Astrocyte (in vitro differentiated cells and primary cell): ENCODE measurements around the gene MUC4. TPM values are rescaled to one million over a fixed set of nuclear protein-coding genes. Genes with fewer than 3 reads are reported as not detected.

Experiments used
- DNase-seq: peaks from one replicate; pipeline ENCODE4 v3.0.0-alpha.2; 2010; ENCODE audit warnings: low read depth
- FAIRE-seq: peaks from 2 replicates; lab custom pipeline; 2011; peaks lifted over from hg19 to GRCh38; lab: Jason Lieb, UNC
- H2AFZ ChIP-seq: 2 replicates; pipeline ENCODE4 v1.6.0; 2012; ENCODE audit warnings: low read depth, low read length, inconsistent platforms
- H3K27ac ChIP-seq: 2 replicates; pipeline ENCODE4 v1.5.1; 2011; ENCODE audit warnings: low read depth, low read length, inconsistent platforms
- H3K27me3 ChIP-seq: 2 replicates; pipeline ENCODE4 v1.6.0; 2011; ENCODE audit warnings: low read length, inconsistent platforms; ENCODE audit not compliant: insufficient read depth
- H3K36me3 ChIP-seq: 2 replicates; pipeline ENCODE4 v1.5.1; 2011; ENCODE audit warnings: low read length, inconsistent platforms; ENCODE audit not compliant: insufficient read depth
- H3K4me1 ChIP-seq: 2 replicates; pipeline ENCODE4 v1.5.1; 2011; ENCODE audit warnings: low read length, inconsistent platforms; ENCODE audit not compliant: insufficient read depth
- H3K4me2 ChIP-seq: 2 replicates; pipeline ENCODE4 v1.6.0; 2012; ENCODE audit warnings: low read length, inconsistent platforms
- H3K4me3 ChIP-seq: 2 replicates; pipeline ENCODE4 v1.5.1; 2011; ENCODE audit warnings: low read depth, mild to moderate bottlenecking, low read length, inconsistent platforms; ENCODE audit not compliant: insufficient read depth
- H3K79me2 ChIP-seq: 2 replicates; pipeline ENCODE4 v1.6.0; 2012; ENCODE audit warnings: mild to moderate bottlenecking, low read length, inconsistent platforms; ENCODE audit not compliant: insufficient read depth
- H3K9ac ChIP-seq: 2 replicates; pipeline ENCODE4 v1.6.0; 2012; ENCODE audit warnings: mild to moderate bottlenecking, low read length, inconsistent platforms
- H3K9me3 ChIP-seq: 2 replicates; pipeline ENCODE4 v1.5.1; 2012; ENCODE audit warnings: low read depth, mild to moderate bottlenecking, low read length, inconsistent platforms; ENCODE audit not compliant: insufficient read depth
- H4K20me1 ChIP-seq: 2 replicates; pipeline ENCODE4 v1.6.0; 2012; ENCODE audit warnings: low read length, inconsistent platforms; ENCODE audit not compliant: insufficient read depth
- H3K27ac Mint-ChIP-seq: one replicate; pipeline ENCODE4 v1.8.0; 2021; ENCODE audit warnings: mild to moderate bottlenecking, mixed read lengths; ENCODE audit not compliant: unreplicated experiment
- H3K27me3 Mint-ChIP-seq: one replicate; pipeline ENCODE4 v1.8.0; 2021; ENCODE audit warnings: low read depth, mixed read lengths; ENCODE audit not compliant: unreplicated experiment
- H3K36me3 Mint-ChIP-seq: one replicate; pipeline ENCODE4 v1.8.0; 2021; ENCODE audit warnings: low read depth, mixed read lengths; ENCODE audit not compliant: unreplicated experiment
- H3K4me1 Mint-ChIP-seq: one replicate; pipeline ENCODE4 v1.8.0; 2021; ENCODE audit warnings: low read depth, mixed read lengths; ENCODE audit not compliant: unreplicated experiment
- H3K4me3 Mint-ChIP-seq: one replicate; pipeline ENCODE4 v1.8.0; 2021; ENCODE audit warnings: mild to moderate bottlenecking, moderate library complexity, mixed read lengths; ENCODE audit not compliant: unreplicated experiment
- H3K9me3 Mint-ChIP-seq: one replicate; pipeline ENCODE4 v1.8.0; 2021; ENCODE audit warnings: mild to moderate bottlenecking, mixed read lengths; ENCODE audit not compliant: unreplicated experiment
- CTCF ChIP-seq: IDR thresholded peaks from 2 replicates; pipeline ENCODE4 v1.5.1; 2011; ENCODE audit warnings: low read depth, mild to moderate bottlenecking, inconsistent platforms, low read length, moderate library complexity; ENCODE audit not compliant: insufficient read depth
- EZH2 ChIP-seq: IDR thresholded peaks from 2 replicates; pipeline ENCODE4 v1.6.1; 2012; ENCODE audit warnings: mild to moderate bottlenecking, low read length, inconsistent platforms; ENCODE audit not compliant: insufficient read depth
- total RNA-seq: library from RNA; stranded (reverse); gene quantifications from 2 replicates; pipeline ENCODE4 v1.2.1, GENCODE V29; 2021

Gene MUC4
- total RNA-seq, 1 donor from 2014 or later, result 0.05 TPM

DNA sequence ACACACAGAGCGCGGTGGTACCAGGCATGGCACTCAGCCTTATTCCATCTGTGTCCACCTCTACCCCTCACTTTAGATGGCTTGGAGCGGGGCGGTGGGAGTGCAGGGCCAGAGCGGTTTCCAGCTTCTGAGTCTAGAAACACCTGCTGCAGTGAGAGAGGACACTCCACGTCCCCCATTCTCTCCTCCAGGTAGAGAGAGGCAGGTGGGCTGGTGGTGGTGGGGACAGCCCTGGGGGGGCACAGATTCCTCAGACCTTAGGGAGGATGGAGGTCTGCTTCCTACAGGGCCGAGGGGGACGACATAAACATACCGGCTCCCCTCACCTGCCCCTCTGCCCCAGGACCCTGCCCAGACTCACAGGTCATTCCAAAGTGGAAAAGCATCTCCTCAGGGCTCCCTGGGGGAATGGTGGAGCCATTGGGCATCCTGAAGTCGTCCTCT, 50.6 kb downstream of the MUC4 start:
- H3K9me3 ChIP-seq, result no peaks in the 10 kb centered on the region
- no peaks in the 10 kb centered on the region for H3K36me3 ChIP-seq
- no peak overlapping the region for H3K27ac ChIP-seq
- H3K4me1 Mint-ChIP-seq, result peaks cover 7% of the 10 kb centered on the region
- no peak overlapping the region for H3K27ac Mint-ChIP-seq
- H4K20me1 ChIP-seq, result no peaks in the 10 kb centered on the region
- H3K4me3 ChIP-seq, result no peak overlapping the region
- H3K4me2 ChIP-seq, result no peak overlapping the region
- no peaks in the 10 kb centered on the region for H3K9me3 Mint-ChIP-seq
- H3K79me2 ChIP-seq, result no peaks in the 10 kb centered on the region
- H3K36me3 Mint-ChIP-seq, result no peaks in the 10 kb centered on the region
- no peak for FAIRE-seq
- H3K27me3 Mint-ChIP-seq, result peaks cover 55% of the 10 kb centered on the region
- no peak for DNase-seq
- H3K4me3 Mint-ChIP-seq, result no peak overlapping the region
- no peak overlapping the region for H3K9ac ChIP-seq
- no peak overlapping the region for H2AFZ ChIP-seq
- peaks cover 37% of the 10 kb centered on the region for H3K27me3 ChIP-seq
- H3K4me1 ChIP-seq, result no peaks in the 10 kb centered on the region
- no peak for TF ChIP-seq CTCF
- no peak for TF ChIP-seq EZH2

- Histone ChIP-seq H3K27me3 (peaks cover 37% of the 10 kb centered on the region), H3K79me2 (no peaks in the 10 kb centered on the region), H3K4me2 (no peak overlapping the region), H3K27ac (no peak overlapping the region), H3K4me1 (no peaks in the 10 kb centered on the region), H3K9ac (no peak overlapping the region), H3K9me3 (no peaks in the 10 kb centered on the region), H2AFZ (no peak overlapping the region), H3K4me3 (no peak overlapping the region), H4K20me1 (no peaks in the 10 kb centered on the region), H3K36me3 (no peaks in the 10 kb centered on the region)
- peaks cover 7% of the 10 kb centered on the region for H3K4me1 Mint-ChIP-seq
- DNase-seq, result no peak
- no peaks in the 10 kb centered on the region for H3K9me3 Mint-ChIP-seq
- no peak overlapping the region for H3K4me3 Mint-ChIP-seq
- no peak for TF ChIP-seq EZH2
- H3K36me3 Mint-ChIP-seq, result no peaks in the 10 kb centered on the region
- peaks cover 57% of the 10 kb centered on the region for H3K27me3 Mint-ChIP-seq
- FAIRE-seq, result no peak
- H3K27ac Mint-ChIP-seq, result no peak overlapping the region
These were observed 51.2 kb downstream of the MUC4 start for GRCh38 chr3:195760345-195761122.

GRCh38 chr3:195758721-195759353, 52.9 kb downstream of the MUC4 start:
- H3K9ac ChIP-seq, result no peak overlapping the region
- H3K4me3 ChIP-seq, result no peak overlapping the region
- H3K36me3 ChIP-seq, result no peaks in the 10 kb centered on the region
- Mint-ChIP-seq H3K27ac (no peak overlapping the region), H3K4me3 (no peak overlapping the region), H3K4me1 (peaks cover 7% of the 10 kb centered on the region), H3K9me3 (no peaks in the 10 kb centered on the region), H3K27me3 (peaks cover 55% of the 10 kb centered on the region), H3K36me3 (no peaks in the 10 kb centered on the region)
- H3K79me2 ChIP-seq, result no peaks in the 10 kb centered on the region
- DNase-seq, result no peak
- H3K4me1 ChIP-seq, result no peaks in the 10 kb centered on the region
- H4K20me1 ChIP-seq, result no peaks in the 10 kb centered on the region
- peaks cover 37% of the 10 kb centered on the region for H3K27me3 ChIP-seq
- no peak for FAIRE-seq
- no peak overlapping the region for H2AFZ ChIP-seq
- no peaks in the 10 kb centered on the region for H3K9me3 ChIP-seq
- H3K27ac ChIP-seq, result no peak overlapping the region
- no peak for TF ChIP-seq CTCF
- TF ChIP-seq EZH2, result no peak
- H3K4me2 ChIP-seq, result no peak overlapping the region
